WTC11 (cell line): ENCODE measurements around the gene UBL4A. TPM values are rescaled to one million over a fixed set of nuclear protein-coding genes. Genes with fewer than 3 reads are reported as not detected.
A peak's percentile ranks its signal among the peaks of the same experiment; 100 is the strongest.

Experiments used
- ATAC-seq: fragments of 200-7000 bp; cut with Tn5 transposase; 2 replicates; pipeline ENCODE4 v1.10.0; 2021; ENCODE audit warnings: mild to moderate bottlenecking, moderate library complexity
- CTCF ChIA-PET: fragments of 300-600 bp; sonication (Branson Sonifier 250); formaldehyde crosslinking; loops from one replicate; lab custom pipeline; 2021; ENCODE audit warnings: antibody characterized with exemption; lab: Charles Lee
- POLR2A ChIA-PET: fragments of 350-600 bp; sonication (Branson Sonifier 250); formaldehyde crosslinking; loops from one replicate; lab custom pipeline; 2021; ENCODE audit warnings: antibody characterized with exemption; lab: Charles Lee
- DNase-seq: peaks from one replicate; pipeline ENCODE4 v3.0.0; 2021; ENCODE audit warnings: low spot score
- H3K27ac Mint-ChIP-seq: 2 replicates; pipeline ENCODE4 v1.8.0; 2021; ENCODE audit warnings: mixed read lengths
- H3K27me3 Mint-ChIP-seq: 2 replicates; pipeline ENCODE4 v1.8.0; 2021; ENCODE audit warnings: low read depth, mild to moderate bottlenecking, moderate library complexity, mixed read lengths
- H3K36me3 Mint-ChIP-seq: 2 replicates; pipeline ENCODE4 v1.8.0; 2021; ENCODE audit warnings: mixed read lengths
- H3K4me1 Mint-ChIP-seq: 2 replicates; pipeline ENCODE4 v1.8.0; 2022; ENCODE audit warnings: mixed read lengths
- H3K4me3 Mint-ChIP-seq: 2 replicates; pipeline ENCODE4 v1.8.0; 2021; ENCODE audit warnings: mild to moderate bottlenecking, moderate library complexity, mixed read lengths
- H3K9me3 Mint-ChIP-seq: 2 replicates; pipeline ENCODE4 v1.8.0; 2021; ENCODE audit warnings: mixed read lengths
- ELF4 ChIP-seq: sonication (generic); formaldehyde crosslinking; IDR thresholded peaks from 2 replicates; pipeline ENCODE4 v1.8.1; 2022; ENCODE audit warnings: low read depth, mild to moderate bottlenecking, moderate library complexity, missing genetic modification reagents
- FOXK1 ChIP-seq: sonication (generic); formaldehyde crosslinking; IDR thresholded peaks from 2 replicates; pipeline ENCODE4 v1.8.0; 2022; ENCODE audit warnings: mild to moderate bottlenecking, moderate library complexity, missing genetic modification reagents
- GRHL2 ChIP-seq: fragments of 250-450 bp; sonication (Bioruptor Pico); IDR thresholded peaks from 2 replicates; pipeline ENCODE4 v1.8.0; 2022; ENCODE audit warnings: mild to moderate bottlenecking, moderate library complexity; ENCODE audit not compliant: insufficient replicate concordance, severe bottlenecking
- JUN ChIP-seq: sonication (generic); formaldehyde crosslinking; IDR thresholded peaks from 2 replicates; pipeline ENCODE4 v1.8.0; 2023; ENCODE audit warnings: mild to moderate bottlenecking, missing genetic modification reagents
- SMAD4 ChIP-seq: sonication (generic); formaldehyde crosslinking; IDR thresholded peaks from 2 replicates; pipeline ENCODE4 v1.8.0; 2022; ENCODE audit warnings: mild to moderate bottlenecking, missing genetic modification reagents
- SOX15 ChIP-seq: fragments of 250-450 bp; sonication (Bioruptor Pico); IDR thresholded peaks from 2 replicates; pipeline ENCODE4 v1.9.0; 2021; ENCODE audit warnings: mild to moderate bottlenecking
- SP1 ChIP-seq: sonication (generic); formaldehyde crosslinking; conservative IDR thresholded peaks from 2 replicates; pipeline ENCODE4 v1.8.1; 2022; ENCODE audit warnings: missing genetic modification reagents
- TEAD4 ChIP-seq: sonication (generic); formaldehyde crosslinking; IDR thresholded peaks from 2 replicates; pipeline ENCODE4 v1.8.0; 2022; ENCODE audit warnings: mild to moderate bottlenecking, missing genetic modification reagents
- ZNF317 ChIP-seq: sonication (generic); formaldehyde crosslinking; IDR thresholded peaks from 2 replicates; pipeline ENCODE4 v1.8.1; 2023; ENCODE audit warnings: low read depth, mild to moderate bottlenecking, moderate library complexity, missing genetic modification reagents, borderline replicate concordance
- total RNA-seq: library from RNA; stranded (reverse); gene quantifications from 3 replicates; pipeline ENCODE4 v1.2.3, GENCODE V29; 2021
- TF ChIP-seq, protein P1 (sequence below): sonication (generic); formaldehyde crosslinking; IDR thresholded peaks from 2 replicates; pipeline ENCODE4 v1.8.1; 2023; ENCODE audit warnings: mild to moderate bottlenecking, missing genetic modification reagents
- TF ChIP-seq, protein P2 (sequence below): sonication (generic); formaldehyde crosslinking; IDR thresholded peaks from 2 replicates; pipeline ENCODE4 v1.8.0; 2022; ENCODE audit warnings: mild to moderate bottlenecking, missing genetic modification reagents
- TF ChIP-seq, protein P3 (sequence below): sonication (generic); formaldehyde crosslinking; IDR thresholded peaks from 2 replicates; pipeline ENCODE4 v1.8.1; 2023; ENCODE audit warnings: mild to moderate bottlenecking, missing genetic modification reagents
- TF ChIP-seq, protein P4 (sequence below): sonication (generic); formaldehyde crosslinking; conservative IDR thresholded peaks from 2 replicates; pipeline ENCODE4 v1.8.1; 2022; ENCODE audit warnings: mild to moderate bottlenecking, missing genetic modification reagents
- TF ChIP-seq, protein P5 (sequence below): sonication (generic); formaldehyde crosslinking; IDR thresholded peaks from 2 replicates; pipeline ENCODE4 v1.8.1; 2023; ENCODE audit warnings: mild to moderate bottlenecking, missing genetic modification reagents, moderate library complexity
- TF ChIP-seq, protein P6 (sequence below): sonication (generic); formaldehyde crosslinking; IDR thresholded peaks from 2 replicates; pipeline ENCODE4 v1.8.0; 2022; ENCODE audit warnings: mild to moderate bottlenecking, missing genetic modification reagents
- TF ChIP-seq, protein P7 (sequence below): fragments of 250-450 bp; sonication (Bioruptor Pico); IDR thresholded peaks from 2 replicates; pipeline ENCODE4 v1.9.0; 2021; ENCODE audit warnings: mild to moderate bottlenecking, borderline replicate concordance

The UBL4A gene
- total RNA-seq, 1 experiment from 2014 or later = 34.0 TPM

DNA sequence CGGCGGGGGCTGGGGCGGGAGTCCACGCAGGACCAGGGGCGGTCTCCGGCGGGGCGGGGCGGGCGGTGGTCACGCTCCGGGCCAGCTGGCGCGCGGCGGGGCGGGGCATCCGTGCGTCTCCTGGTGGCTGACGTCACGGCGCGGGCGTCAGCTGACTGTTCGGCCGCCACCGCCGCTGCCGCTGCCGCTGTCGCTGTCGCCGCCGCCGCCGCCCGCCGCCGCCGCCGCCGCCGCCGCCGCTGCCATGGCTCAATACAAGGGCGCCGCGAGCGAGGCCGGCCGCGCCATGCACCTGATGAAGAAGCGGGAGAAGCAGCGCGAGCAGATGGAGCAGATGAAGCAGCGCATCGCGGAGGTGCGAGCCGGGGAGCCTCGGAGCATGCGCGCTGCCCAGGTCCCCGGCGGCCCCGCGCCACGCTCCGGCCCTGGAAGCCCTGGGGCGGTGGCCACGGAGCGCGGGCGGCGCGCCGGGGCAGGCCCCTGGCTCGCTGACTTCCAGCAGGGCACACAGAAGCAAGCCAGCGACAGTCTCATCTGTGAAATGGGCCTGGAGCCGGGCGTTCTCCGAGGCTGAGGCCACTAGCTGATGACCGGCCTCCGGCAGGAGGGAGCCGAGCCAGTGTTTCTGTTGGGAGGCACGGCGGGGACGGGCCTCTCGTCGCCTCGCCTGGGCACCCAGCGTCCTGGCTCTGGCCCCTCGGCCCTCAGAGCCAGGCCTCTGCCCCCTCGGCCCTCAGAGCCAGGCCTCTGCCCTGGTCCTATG lies 42.2 kb downstream of the UBL4A start, which contains the start of gene FAM50A:
FAM50A (plus strand) TSS at position 150 of the 763 bp plus-strand sequence; CDS start at position 245, 95 bp downstream.
- CTCF ChIA-PET = no interaction called here
- POLR2A ChIA-PET = no interaction called here

DNA sequence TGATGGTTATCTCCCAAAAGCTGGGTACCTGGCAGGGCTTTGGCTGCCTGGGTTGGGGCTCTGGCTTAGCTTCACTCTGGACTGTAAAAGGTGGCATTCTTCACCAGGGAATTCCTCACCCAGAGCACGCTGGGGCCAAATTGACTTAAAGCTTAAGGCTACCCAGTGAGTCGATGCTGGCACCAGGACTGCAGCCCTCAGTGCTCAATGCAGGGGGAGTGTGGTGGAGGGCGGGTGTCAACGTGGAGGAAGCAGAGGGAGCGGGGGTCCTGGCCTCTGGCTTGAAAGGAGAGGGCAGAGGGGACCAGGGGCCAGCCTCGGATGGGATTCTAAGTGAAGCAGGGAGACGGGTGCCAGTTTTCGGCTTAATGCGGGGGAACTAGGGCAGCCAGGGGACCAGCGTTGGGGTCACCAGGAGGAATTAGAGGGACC lies 42.9 kb downstream of the UBL4A start:
- Mint-ChIP-seq H3K36me3 (peaks cover 16% of the 10 kb centered on the region), H3K27me3 (no peaks in the 10 kb centered on the region), H3K9me3 (no peaks in the 10 kb centered on the region), H3K4me3 (peak overlapping the region; percentile 70), H3K4me1 (no peaks in the 10 kb centered on the region), H3K27ac (peak overlapping the region; percentile 68)
- POLR2A ChIA-PET = no interaction called here
- ATAC-seq (peak; percentile 46), DNase-seq (no peak)
- TF ChIP-seq, protein P1, sequence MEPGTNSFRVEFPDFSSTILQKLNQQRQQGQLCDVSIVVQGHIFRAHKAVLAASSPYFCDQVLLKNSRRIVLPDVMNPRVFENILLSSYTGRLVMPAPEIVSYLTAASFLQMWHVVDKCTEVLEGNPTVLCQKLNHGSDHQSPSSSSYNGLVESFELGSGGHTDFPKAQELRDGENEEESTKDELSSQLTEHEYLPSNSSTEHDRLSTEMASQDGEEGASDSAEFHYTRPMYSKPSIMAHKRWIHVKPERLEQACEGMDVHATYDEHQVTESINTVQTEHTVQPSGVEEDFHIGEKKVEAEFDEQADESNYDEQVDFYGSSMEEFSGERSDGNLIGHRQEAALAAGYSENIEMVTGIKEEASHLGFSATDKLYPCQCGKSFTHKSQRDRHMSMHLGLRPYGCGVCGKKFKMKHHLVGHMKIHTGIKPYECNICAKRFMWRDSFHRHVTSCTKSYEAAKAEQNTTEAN = no peak
- TF ChIP-seq SOX15 (no peak), ZNF317 (no peak), FOXK1 (CRISPR knock-in tag) (no peak), TEAD4 (CRISPR knock-in tag) (no peak), ELF4 (no peak), SMAD4 (CRISPR knock-in tag) (no peak), GRHL2 (CRISPR knock-in tag) (no peak)
- TF ChIP-seq, protein P2, sequence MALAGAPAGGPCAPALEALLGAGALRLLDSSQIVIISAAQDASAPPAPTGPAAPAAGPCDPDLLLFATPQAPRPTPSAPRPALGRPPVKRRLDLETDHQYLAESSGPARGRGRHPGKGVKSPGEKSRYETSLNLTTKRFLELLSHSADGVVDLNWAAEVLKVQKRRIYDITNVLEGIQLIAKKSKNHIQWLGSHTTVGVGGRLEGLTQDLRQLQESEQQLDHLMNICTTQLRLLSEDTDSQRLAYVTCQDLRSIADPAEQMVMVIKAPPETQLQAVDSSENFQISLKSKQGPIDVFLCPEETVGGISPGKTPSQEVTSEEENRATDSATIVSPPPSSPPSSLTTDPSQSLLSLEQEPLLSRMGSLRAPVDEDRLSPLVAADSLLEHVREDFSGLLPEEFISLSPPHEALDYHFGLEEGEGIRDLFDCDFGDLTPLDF (CRISPR knock-in tag) = no peak
- TF ChIP-seq, protein P3, sequence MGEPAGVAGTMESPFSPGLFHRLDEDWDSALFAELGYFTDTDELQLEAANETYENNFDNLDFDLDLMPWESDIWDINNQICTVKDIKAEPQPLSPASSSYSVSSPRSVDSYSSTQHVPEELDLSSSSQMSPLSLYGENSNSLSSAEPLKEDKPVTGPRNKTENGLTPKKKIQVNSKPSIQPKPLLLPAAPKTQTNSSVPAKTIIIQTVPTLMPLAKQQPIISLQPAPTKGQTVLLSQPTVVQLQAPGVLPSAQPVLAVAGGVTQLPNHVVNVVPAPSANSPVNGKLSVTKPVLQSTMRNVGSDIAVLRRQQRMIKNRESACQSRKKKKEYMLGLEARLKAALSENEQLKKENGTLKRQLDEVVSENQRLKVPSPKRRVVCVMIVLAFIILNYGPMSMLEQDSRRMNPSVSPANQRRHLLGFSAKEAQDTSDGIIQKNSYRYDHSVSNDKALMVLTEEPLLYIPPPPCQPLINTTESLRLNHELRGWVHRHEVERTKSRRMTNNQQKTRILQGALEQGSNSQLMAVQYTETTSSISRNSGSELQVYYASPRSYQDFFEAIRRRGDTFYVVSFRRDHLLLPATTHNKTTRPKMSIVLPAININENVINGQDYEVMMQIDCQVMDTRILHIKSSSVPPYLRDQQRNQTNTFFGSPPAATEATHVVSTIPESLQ = no peak
- TF ChIP-seq, protein P4, sequence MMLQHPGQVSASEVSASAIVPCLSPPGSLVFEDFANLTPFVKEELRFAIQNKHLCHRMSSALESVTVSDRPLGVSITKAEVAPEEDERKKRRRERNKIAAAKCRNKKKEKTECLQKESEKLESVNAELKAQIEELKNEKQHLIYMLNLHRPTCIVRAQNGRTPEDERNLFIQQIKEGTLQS (CRISPR knock-in tag) = no peak
- CTCF ChIA-PET = interaction anchor here (0.5 to 0.7 kb wide), 2 partner anchors 17 to 18 kb away, joined by 3 to 6 read pairs; no protein-coding TSS in a partner anchor

More for the DNA sequence above, 42.2 kb downstream of the UBL4A start, which contains the start of gene FAM50A:
- Mint-ChIP-seq H3K4me1 (no peaks in the 10 kb centered on the region), H3K9me3 (no peaks in the 10 kb centered on the region), H3K27me3 (no peaks in the 10 kb centered on the region), H3K4me3 (peak within 1 kb of the TSS; percentile 70), H3K27ac (peak within 1 kb of the TSS; percentile 68), H3K36me3 (peaks cover 15% of the 10 kb centered on the region)
- ATAC-seq (peak; percentile 50), DNase-seq (peak; percentile 37)
- TF ChIP-seq SP1 = 0 out of 2 replicates have a peak, but pooled peaks have one; percentile 14
- TF ChIP-seq, protein P5, sequence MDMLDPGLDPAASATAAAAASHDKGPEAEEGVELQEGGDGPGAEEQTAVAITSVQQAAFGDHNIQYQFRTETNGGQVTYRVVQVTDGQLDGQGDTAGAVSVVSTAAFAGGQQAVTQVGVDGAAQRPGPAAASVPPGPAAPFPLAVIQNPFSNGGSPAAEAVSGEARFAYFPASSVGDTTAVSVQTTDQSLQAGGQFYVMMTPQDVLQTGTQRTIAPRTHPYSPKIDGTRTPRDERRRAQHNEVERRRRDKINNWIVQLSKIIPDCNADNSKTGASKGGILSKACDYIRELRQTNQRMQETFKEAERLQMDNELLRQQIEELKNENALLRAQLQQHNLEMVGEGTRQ = peak; percentile 87
- TF ChIP-seq, protein P6, sequence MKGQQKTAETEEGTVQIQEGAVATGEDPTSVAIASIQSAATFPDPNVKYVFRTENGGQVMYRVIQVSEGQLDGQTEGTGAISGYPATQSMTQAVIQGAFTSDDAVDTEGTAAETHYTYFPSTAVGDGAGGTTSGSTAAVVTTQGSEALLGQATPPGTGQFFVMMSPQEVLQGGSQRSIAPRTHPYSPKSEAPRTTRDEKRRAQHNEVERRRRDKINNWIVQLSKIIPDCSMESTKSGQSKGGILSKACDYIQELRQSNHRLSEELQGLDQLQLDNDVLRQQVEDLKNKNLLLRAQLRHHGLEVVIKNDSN = 0 out of 2 replicates have a peak, but pooled peaks have one; percentile 16
- no peak for TF ChIP-seq JUN (CRISPR knock-in tag)
- TF ChIP-seq, protein P7, sequence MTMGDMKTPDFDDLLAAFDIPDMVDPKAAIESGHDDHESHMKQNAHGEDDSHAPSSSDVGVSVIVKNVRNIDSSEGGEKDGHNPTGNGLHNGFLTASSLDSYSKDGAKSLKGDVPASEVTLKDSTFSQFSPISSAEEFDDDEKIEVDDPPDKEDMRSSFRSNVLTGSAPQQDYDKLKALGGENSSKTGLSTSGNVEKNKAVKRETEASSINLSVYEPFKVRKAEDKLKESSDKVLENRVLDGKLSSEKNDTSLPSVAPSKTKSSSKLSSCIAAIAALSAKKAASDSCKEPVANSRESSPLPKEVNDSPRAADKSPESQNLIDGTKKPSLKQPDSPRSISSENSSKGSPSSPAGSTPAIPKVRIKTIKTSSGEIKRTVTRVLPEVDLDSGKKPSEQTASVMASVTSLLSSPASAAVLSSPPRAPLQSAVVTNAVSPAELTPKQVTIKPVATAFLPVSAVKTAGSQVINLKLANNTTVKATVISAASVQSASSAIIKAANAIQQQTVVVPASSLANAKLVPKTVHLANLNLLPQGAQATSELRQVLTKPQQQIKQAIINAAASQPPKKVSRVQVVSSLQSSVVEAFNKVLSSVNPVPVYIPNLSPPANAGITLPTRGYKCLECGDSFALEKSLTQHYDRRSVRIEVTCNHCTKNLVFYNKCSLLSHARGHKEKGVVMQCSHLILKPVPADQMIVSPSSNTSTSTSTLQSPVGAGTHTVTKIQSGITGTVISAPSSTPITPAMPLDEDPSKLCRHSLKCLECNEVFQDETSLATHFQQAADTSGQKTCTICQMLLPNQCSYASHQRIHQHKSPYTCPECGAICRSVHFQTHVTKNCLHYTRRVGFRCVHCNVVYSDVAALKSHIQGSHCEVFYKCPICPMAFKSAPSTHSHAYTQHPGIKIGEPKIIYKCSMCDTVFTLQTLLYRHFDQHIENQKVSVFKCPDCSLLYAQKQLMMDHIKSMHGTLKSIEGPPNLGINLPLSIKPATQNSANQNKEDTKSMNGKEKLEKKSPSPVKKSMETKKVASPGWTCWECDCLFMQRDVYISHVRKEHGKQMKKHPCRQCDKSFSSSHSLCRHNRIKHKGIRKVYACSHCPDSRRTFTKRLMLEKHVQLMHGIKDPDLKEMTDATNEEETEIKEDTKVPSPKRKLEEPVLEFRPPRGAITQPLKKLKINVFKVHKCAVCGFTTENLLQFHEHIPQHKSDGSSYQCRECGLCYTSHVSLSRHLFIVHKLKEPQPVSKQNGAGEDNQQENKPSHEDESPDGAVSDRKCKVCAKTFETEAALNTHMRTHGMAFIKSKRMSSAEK (CRISPR knock-in tag) = no peak
